Measurements from ENCODE around the gene LY6G6F.

The LY6G6F gene

GRCh38 chr6:31740397-31741223 lies 33.9 kb downstream of the LY6G6F start:
- DNase-seq: peak; percentile 64 to 80 (median 71)

- DNase-seq: no peak
Measured at GRCh38 chr6:31741815-31742214, 35.1 kb downstream of the LY6G6F start.

- DNase-seq: no peak
Measured at GRCh38 chr6:31742894-31743293, 36.2 kb downstream of the LY6G6F start.

GRCh38 chr6:31744422-31744821 lies 37.8 kb downstream of the LY6G6F start:
- DNase-seq: no peak

- DNase-seq: no peak
Measured at GRCh38 chr6:31749301-31750036, 42.8 kb downstream of the LY6G6F start.

DNA sequence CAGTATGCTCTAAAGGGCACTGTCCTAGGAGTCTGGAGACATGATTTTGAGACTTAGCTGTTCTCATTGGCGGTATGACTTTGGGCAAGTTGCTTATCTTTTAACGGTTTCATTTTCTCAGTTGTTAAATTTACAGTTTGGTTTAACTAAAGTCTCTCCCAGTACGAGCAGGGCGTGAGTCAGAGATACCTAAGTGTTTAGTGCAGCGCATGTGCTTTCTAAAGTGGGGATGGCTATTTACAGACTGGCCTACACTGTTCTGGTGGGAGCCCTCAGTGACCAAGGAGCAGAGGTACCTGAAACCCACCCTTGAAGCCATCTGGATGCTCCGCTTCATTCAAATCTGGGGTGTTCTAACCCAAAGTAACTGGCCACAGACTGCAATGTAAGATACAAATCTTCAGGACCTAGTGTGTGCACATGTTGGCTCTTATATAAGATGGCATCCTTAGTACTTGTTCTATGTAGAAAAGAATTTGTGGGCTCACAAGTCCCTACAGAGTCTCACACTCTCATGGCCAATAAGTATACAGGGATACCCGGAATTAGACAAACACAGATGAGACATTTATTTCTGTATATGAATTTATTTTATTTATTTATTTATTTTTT lies 43.9 kb downstream of the LY6G6F start:
- DNase-seq: no peak

DNA sequence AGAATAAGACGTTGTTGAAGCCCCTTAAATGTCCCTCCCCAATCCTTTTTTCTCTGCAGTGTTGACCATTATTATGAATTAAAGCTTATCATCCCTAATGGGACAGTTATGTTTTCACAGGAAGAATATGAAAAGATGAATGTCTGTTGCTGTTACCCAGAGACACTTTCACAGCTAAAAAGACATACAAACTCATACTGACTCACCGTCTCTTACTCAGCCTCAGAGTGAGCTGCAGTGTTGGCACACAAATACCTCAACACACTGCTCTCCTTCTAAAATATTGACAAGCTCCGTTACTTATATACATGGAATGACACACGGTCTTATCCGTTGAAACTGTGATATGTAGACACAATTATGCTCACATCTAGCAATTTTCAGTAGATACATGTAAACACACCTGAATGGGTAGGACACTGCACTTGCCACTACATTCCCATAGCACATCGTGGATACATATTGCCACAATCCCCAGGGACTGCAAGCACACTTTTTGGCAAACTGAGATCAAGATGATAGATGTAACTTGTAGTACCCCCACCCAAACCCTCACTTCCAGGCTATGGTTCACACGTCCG lies 46.2 kb downstream of the LY6G6F start:
- DNase-seq: peak in 1 of 3 donors; percentile 11

DNA sequence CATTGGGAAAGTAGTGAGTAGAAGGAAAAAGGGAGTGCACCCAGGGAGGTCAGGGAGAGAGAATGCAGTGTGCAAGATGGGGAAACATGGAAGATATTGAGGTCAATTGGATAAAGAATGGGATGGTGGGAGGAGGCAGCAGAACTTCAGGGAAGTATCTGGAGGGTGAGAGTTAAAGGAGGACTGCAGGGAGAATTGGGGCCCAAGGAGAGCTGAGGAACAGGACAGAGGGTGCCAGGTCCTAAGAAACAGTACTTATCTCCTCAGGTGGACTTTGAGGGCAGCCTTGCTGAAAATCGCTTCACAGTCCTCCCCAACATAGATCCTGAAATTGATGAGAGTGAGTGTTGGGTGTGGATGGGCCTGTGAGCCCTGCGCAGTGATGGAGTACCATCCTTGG lies 51.6 kb downstream of the LY6G6F start:
- no peak for DNase-seq
